ENCODE results near the gene SLC25A1. TPM values are rescaled to one million over a fixed set of nuclear protein-coding genes. Genes with fewer than 3 reads are reported as not detected.
"Not testable (repeated sequence)": the region's sequence is repeated elsewhere in the genome, so short reads cannot be mapped to it uniquely, and the experiment has no call there.

The SLC25A1 gene
- polyA plus RNA-seq, 1 experiment: 36.9 TPM

GRCh38 chr22:19166421-19166820 lies 12.1 kb downstream of the SLC25A1 start:
- CTCF ChIA-PET: no interaction called here
- no peak for DNase-seq (ENCODE audit: low read depth)
- Histone ChIP-seq H3K4me3 (ENCODE audit: low read depth, low read length) (no peak overlapping the region), H3K36me3 (ENCODE audit: control insufficient read depth, insufficient read depth, low read length) (no peaks in the 10 kb centered on the region), H3K27me3 (ENCODE audit: control insufficient read depth, insufficient read depth, low read length) (peaks cover 19% of the 10 kb centered on the region)
- no peak for TF ChIP-seq CTCF (IDR thresholded peaks at IDR 0.05; ENCODE audit: insufficient read depth, low read depth, low read length)
- POLR2A ChIA-PET: no interaction called here

- H3K36me3 ChIP-seq (ENCODE audit: control insufficient read depth, insufficient read depth, low read length): no peaks in the 10 kb centered on the region
- DNase-seq (ENCODE audit: low read depth): no peak
- H3K27me3 ChIP-seq (ENCODE audit: control insufficient read depth, insufficient read depth, low read length): peaks cover 19% of the 10 kb centered on the region
- no peak for TF ChIP-seq CTCF (IDR thresholded peaks at IDR 0.05; ENCODE audit: insufficient read depth, low read depth, low read length)
- POLR2A ChIA-PET: no interaction called here
- CTCF ChIA-PET: no interaction called here
- no peak overlapping the region for H3K4me3 ChIP-seq (ENCODE audit: low read depth, low read length)
These were observed 14.1 kb downstream of the SLC25A1 start for GRCh38 chr22:19164425-19164824.

GRCh38 chr22:19158649-19159048 lies 19.9 kb downstream of the SLC25A1 start:
- H3K36me3 ChIP-seq (ENCODE audit: control insufficient read depth, insufficient read depth, low read length); H3K27me3 ChIP-seq (ENCODE audit: control insufficient read depth, insufficient read depth, low read length); H3K4me3 ChIP-seq (ENCODE audit: low read depth, low read length); DNase-seq (ENCODE audit: low read depth); POLR2A ChIA-PET: not testable (repeated sequence)
- CTCF ChIA-PET: interaction anchor here (1.5 kb wide), 1 partner anchor 14 kb away, joined by 4 read pairs; the partner anchor contains the start of gene ESS2

- POLR2A ChIA-PET; H3K4me3 ChIP-seq (ENCODE audit: low read depth, low read length); H3K36me3 ChIP-seq (ENCODE audit: control insufficient read depth, insufficient read depth, low read length); DNase-seq (ENCODE audit: low read depth): not testable (repeated sequence)
- H3K27me3 ChIP-seq (ENCODE audit: control insufficient read depth, insufficient read depth, low read length): peaks cover 12% of the 10 kb centered on the region
- CTCF ChIA-PET: interaction anchor here (0.6 kb wide), 1 partner anchor 24 kb away, joined by 3 read pairs; no protein-coding TSS in a partner anchor
These were observed 22.4 kb downstream of the SLC25A1 start for GRCh38 chr22:19156109-19156508.

GRCh38 chr22:19152942-19153883 lies 25.3 kb downstream of the SLC25A1 start:
- POLR2A ChIA-PET: no interaction called here
- no peak overlapping the region for H3K4me3 ChIP-seq (ENCODE audit: low read depth, low read length)
- no peaks in the 10 kb centered on the region for H3K36me3 ChIP-seq (ENCODE audit: control insufficient read depth, insufficient read depth, low read length)
- no peak for DNase-seq (ENCODE audit: low read depth)
- CTCF ChIA-PET: interaction anchor here (2.9 kb wide), 1 partner anchor 8 kb away, joined by 14 read pairs; the partner anchor contains the start of gene ESS2
- no peak for TF ChIP-seq CTCF (IDR thresholded peaks at IDR 0.05; ENCODE audit: insufficient read depth, low read depth, low read length)
- peaks cover 28% of the 10 kb centered on the region for H3K27me3 ChIP-seq (ENCODE audit: control insufficient read depth, insufficient read depth, low read length)

- ChIA-PET CTCF (no interaction called here), POLR2A (no interaction called here)
- no peaks in the 10 kb centered on the region for H3K36me3 ChIP-seq (ENCODE audit: control insufficient read depth, insufficient read depth, low read length)
- no peak for DNase-seq (ENCODE audit: low read depth)
- no peak for TF ChIP-seq CTCF (IDR thresholded peaks at IDR 0.05; ENCODE audit: insufficient read depth, low read depth, low read length)
- peaks cover 42% of the 10 kb centered on the region for H3K27me3 ChIP-seq (ENCODE audit: control insufficient read depth, insufficient read depth, low read length)
- H3K4me3 ChIP-seq (ENCODE audit: low read depth, low read length): no peak overlapping the region
These were observed 27.0 kb downstream of the SLC25A1 start for GRCh38 chr22:19151329-19152191.

All from BJ (cell line).